Activated CD8-positive, alpha-beta T cell treated with anti-CD3 and anti-CD28 coated beads for 36 hours (primary cell): Measurements from ENCODE around the gene AQP12B. TPM values are rescaled to one million over a fixed set of nuclear protein-coding genes. Genes with fewer than 3 reads are reported as not detected.

Source experiments
- ATAC-seq: fragments of 200-7000 bp; cut with Tn5 transposase; one replicate; pipeline ENCODE4 v1.10.0; 2021; ENCODE audit warnings: mild to moderate bottlenecking, moderate library complexity
- CTCF ChIA-PET: fragments of 350-600 bp; sonication (Branson Sonifier 250); formaldehyde crosslinking; loops from one replicate; lab custom pipeline; 2021; ENCODE audit warnings: antibody characterized with exemption; lab: Charles Lee
- POLR2A ChIA-PET: fragments of 350-600 bp; sonication (Branson Sonifier 250); formaldehyde crosslinking; loops from one replicate; lab custom pipeline; 2021; ENCODE audit warnings: antibody characterized with exemption; lab: Charles Lee
- DNase-seq: peaks from one replicate; pipeline ENCODE4 v3.0.0-alpha.2; 2020
- H3K27ac Mint-ChIP-seq: one replicate; pipeline ENCODE4 v1.8.0; 2021; ENCODE audit warnings: mild to moderate bottlenecking, mixed read lengths
- H3K27me3 Mint-ChIP-seq: one replicate; pipeline ENCODE4 v1.8.0; 2021; ENCODE audit warnings: mixed read lengths
- H3K36me3 Mint-ChIP-seq: one replicate; pipeline ENCODE4 v1.8.0; 2021; ENCODE audit warnings: low read depth, mixed read lengths
- H3K4me1 Mint-ChIP-seq: one replicate; pipeline ENCODE4 v1.8.0; 2021; ENCODE audit warnings: low read depth, mixed read lengths
- H3K4me3 Mint-ChIP-seq: one replicate; pipeline ENCODE4 v1.8.0; 2021; ENCODE audit warnings: mild to moderate bottlenecking, moderate library complexity, mixed read lengths
- H3K9me3 Mint-ChIP-seq: one replicate; pipeline ENCODE4 v1.8.0; 2021; ENCODE audit warnings: mixed read lengths
- CTCF ChIP-seq: fragments of 200-600 bp; IDR thresholded peaks from one replicate; pipeline ENCODE4 v1.8.0; 2022; ENCODE audit warnings: antibody characterized with exemption, mild to moderate bottlenecking
- intact Hi-C: fragments of 100-400 bp; cut with micrococcal nuclease; formaldehyde crosslinking; loops from one replicate; pipeline ENCODE4 v1.10.0; 2022
- total RNA-seq, 2 experiments: library from RNA; stranded (reverse); gene quantifications; one replicate each; pipeline ENCODE4 v1.2.3, GENCODE V29; 2021

Gene AQP12B
- total RNA-seq, 2 experiments from 2014 or later = not detected

GRCh38 chr2:240626531-240627300, 56.0 kb downstream of the AQP12B start:
- CTCF ChIA-PET = interaction anchor here (1.0 to 1.5 kb wide), 4 partner anchors 10 to 113 kb away, joined by 3 to 4 read pairs (median 4); no protein-coding TSS in a partner anchor
- TF ChIP-seq CTCF = no peak
- POLR2A ChIA-PET = interaction anchor here (0.6 to 1.1 kb wide), 2 partner anchors 17 to 66 kb away, joined by 3 read pairs; no protein-coding TSS in a partner anchor
- Mint-ChIP-seq H3K36me3 (no peaks in the 10 kb centered on the region), H3K4me3 (peak overlapping the region; percentile 64), H3K9me3 (no peaks in the 10 kb centered on the region), H3K4me1 (peaks cover 46% of the 10 kb centered on the region), H3K27me3 (no peaks in the 10 kb centered on the region), H3K27ac (peak overlapping the region; percentile 87)
- ATAC-seq (peak; percentile 34), DNase-seq (peak; percentile 77)
- intact Hi-C loops = no loop called here

Other genes with a start within 250 kb of the AQP12B start
- gene GPC1, start 247.2 kb downstream of the AQP12B start, total RNA-seq = 1 to 10 TPM in 1 of 2 experiments, under 1 TPM in 1; 0.83 to 1.2 TPM
- 10 to 100 TPM; 14.5 to 18.6 TPM for gene ANKMY1, start 124.9 kb downstream of the AQP12B start, total RNA-seq
- 1 to 10 TPM; 4.5 to 6.2 TPM for gene DUSP28, start 122.5 kb downstream of the AQP12B start, total RNA-seq
- gene RNPEPL1, start 114.4 kb downstream of the AQP12B start, total RNA-seq = 10 to 100 TPM; 39.1 to 40.5 TPM
- gene CAPN10, start 96.2 kb downstream of the AQP12B start, total RNA-seq = 10 to 100 TPM; 26.8 to 29.1 TPM
- 10 to 100 TPM; 14.4 to 14.6 TPM for gene GPR35, start 57.4 kb downstream of the AQP12B start, total RNA-seq
- not detected for gene AQP12A, start 9.0 kb upstream of the AQP12B start, total RNA-seq
- gene KIF1A, start 137.3 kb upstream of the AQP12B start, total RNA-seq = 10 to 100 TPM in 1 of 2 experiments, 1 to 10 TPM in 1; 9.0 to 10.2 TPM
- not detected for gene AGXT, start 185.9 kb upstream of the AQP12B start, total RNA-seq
- not detected for gene MAB21L4, start 213.3 kb upstream of the AQP12B start, total RNA-seq
- gene CROCC2, start 223.5 kb upstream of the AQP12B start, total RNA-seq = not detected